ENCODE results near the gene SPAG5.
A peak's percentile ranks its signal among the peaks of the same experiment; 100 is the strongest.

SPAG5 gene

GRCh38 chr17:28574526-28574925 is 24.3 kb downstream of the SPAG5 start:
- no peak overlapping the region for H3K4me3 ChIP-seq (ENCODE audit: low read depth, low read length)
- peaks cover 36% of the 10 kb centered on the region for H3K36me3 ChIP-seq
- H3K27me3 ChIP-seq (ENCODE audit: insufficient read depth, low read depth, severe bottlenecking), result no peaks in the 10 kb centered on the region
- H3K9me3 ChIP-seq (ENCODE audit: severe bottlenecking), result no peaks in the 10 kb centered on the region
- DNase-seq, result no peak
- no peak overlapping the region for H3K27ac ChIP-seq
- TF ChIP-seq CTCF (IDR thresholded peaks at IDR 0.05; ENCODE audit: low read depth, low read length), result no peak

- Histone ChIP-seq H3K36me3 (peaks cover 31% of the 10 kb centered on the region), H3K27ac (no peak overlapping the region), H3K27me3 (ENCODE audit: insufficient read depth, low read depth, severe bottlenecking) (no peaks in the 10 kb centered on the region), H3K9me3 (ENCODE audit: severe bottlenecking) (no peaks in the 10 kb centered on the region), H3K4me3 (ENCODE audit: low read depth, low read length) (no peak overlapping the region)
- no peak for DNase-seq
- no peak for TF ChIP-seq CTCF (IDR thresholded peaks at IDR 0.05; ENCODE audit: low read depth, low read length)
These were observed 24.8 kb downstream of the SPAG5 start for GRCh38 chr17:28573966-28574480.

- H3K27ac ChIP-seq, result no peak overlapping the region
- DNase-seq, result no peak
- peaks cover 29% of the 10 kb centered on the region for H3K36me3 ChIP-seq
- H3K9me3 ChIP-seq (ENCODE audit: severe bottlenecking), result no peaks in the 10 kb centered on the region
- no peak overlapping the region for H3K4me3 ChIP-seq (ENCODE audit: low read depth, low read length)
- no peaks in the 10 kb centered on the region for H3K27me3 ChIP-seq (ENCODE audit: insufficient read depth, low read depth, severe bottlenecking)
- TF ChIP-seq CTCF (IDR thresholded peaks at IDR 0.05; ENCODE audit: low read depth, low read length), result no peak
These were observed 25.3 kb downstream of the SPAG5 start for GRCh38 chr17:28573521-28573920.

- no peak for DNase-seq
- no peak for TF ChIP-seq CTCF (IDR thresholded peaks at IDR 0.05; ENCODE audit: low read depth, low read length)
- H3K36me3 ChIP-seq, result peaks cover 28% of the 10 kb centered on the region
- no peak overlapping the region for H3K4me3 ChIP-seq (ENCODE audit: low read depth, low read length)
- H3K27me3 ChIP-seq (ENCODE audit: insufficient read depth, low read depth, severe bottlenecking), result no peaks in the 10 kb centered on the region
- no peaks in the 10 kb centered on the region for H3K9me3 ChIP-seq (ENCODE audit: severe bottlenecking)
- no peak overlapping the region for H3K27ac ChIP-seq
These were observed 25.8 kb downstream of the SPAG5 start for GRCh38 chr17:28573040-28573380.

GRCh38 chr17:28572259-28573039 is 26.4 kb downstream of the SPAG5 start:
- H3K4me3 ChIP-seq (ENCODE audit: low read depth, low read length), result peak overlapping the region; percentile 55; the same call in 1 of the 2 replicates
- peaks cover 25% of the 10 kb centered on the region for H3K36me3 ChIP-seq
- H3K27me3 ChIP-seq (ENCODE audit: insufficient read depth, low read depth, severe bottlenecking), result no peaks in the 10 kb centered on the region
- DNase-seq, result no peak
- 0 out of 2 replicates have a peak, but pooled peaks have one; percentile 3 for TF ChIP-seq CTCF (IDR thresholded peaks at IDR 0.05; ENCODE audit: low read depth, low read length)
- H3K27ac ChIP-seq, result no peak overlapping the region; the same call in 1 of the 2 replicates
- no peaks in the 10 kb centered on the region for H3K9me3 ChIP-seq (ENCODE audit: severe bottlenecking)

All from WERI-Rb-1 (cell line).